SK-N-MC (cell line): ENCODE measurements around the gene TCF12.

Source experiments
- EZH2 ChIP-seq: fragments of 200-600 bp; sonication (generic); IDR thresholded peaks from one replicate; pipeline ENCODE4 v1.6.1; 2017; ENCODE audit warnings: antibody characterized with exemption
- POLR2AphosphoS5 ChIP-seq: IDR thresholded peaks from 2 replicates; pipeline ENCODE4 v1.6.1; 2012; ENCODE audit warnings: mild to moderate bottlenecking, low read depth, low read length, borderline replicate concordance

GRCh38 chr15:57248074-57248473 is 329.6 kb downstream of the TCF12 start:
- TF ChIP-seq POLR2AphosphoS5: no peak
- TF ChIP-seq EZH2: no peak
